ENCODE results near the gene KIAA0513. TPM values are rescaled to one million over a fixed set of nuclear protein-coding genes. Genes with fewer than 3 reads are reported as not detected.

The KIAA0513 gene
- total and polyA plus RNA-seq, 2 donors (not counting 1 experiment from before 2014, with no cell fraction given): 1.1 to 2.1 TPM

- Histone ChIP-seq H3K79me2 (ENCODE audit: control insufficient read depth, insufficient read depth, low read length) (no peaks in the 10 kb centered on the region), H3K9ac (ENCODE audit: low read length) (no peak overlapping the region), H3K36me3 (replicated peaks in 1 of 2; ENCODE audit: control extremely low read depth in 1 of 2, control insufficient read depth in 1 of 2, extremely low read depth in 1 of 2, insufficient read depth in 2 of 2, low read length in 1 of 2) (no peaks in the 10 kb centered on the region), H3K4me3 (ENCODE audit: control extremely low read depth in 1 of 5, extremely low read depth in 1 of 5, insufficient read depth in 1 of 5, low read depth in 2 of 5, low read length in 4 of 5) (no peak overlapping the region), H3K4me2 (replicated peaks; ENCODE audit: low read depth, low read length, poor library complexity, severe bottlenecking) (no peak overlapping the region), H3K4me1 (ENCODE audit: control insufficient read depth in 2 of 2, insufficient read depth in 2 of 2, low read length in 2 of 2) (peaks cover 9 to 17% of the 10 kb centered on the region in 2 donors), H3K27me3 (replicated peaks in 1 of 4; ENCODE audit: control extremely low read depth in 1 of 4, control insufficient read depth in 3 of 4, insufficient read depth in 4 of 4, low read length in 3 of 4) (peaks cover 0 to 21% (median 7%) of the 10 kb centered on the region in 4 experiments), H2AFZ (ENCODE audit: insufficient read depth, low read depth, low read length, poor library complexity, severe bottlenecking) (no peak overlapping the region), H4K20me1 (ENCODE audit: control insufficient read depth, insufficient read depth, low read length, poor library complexity, severe bottlenecking) (no peaks in the 10 kb centered on the region), H3K9me3 (ENCODE audit: control extremely low read depth in 1 of 3, control insufficient read depth in 2 of 3, insufficient read depth in 1 of 3, low read length in 2 of 3) (peaks cover 0 to 7% (median 0%) of the 10 kb centered on the region in 3 donors), H3K27ac (ENCODE audit: low read length in 2 of 2) (no peak overlapping the region)
- intact Hi-C loops (cut with micrococcal nuclease): no loop called here
- H3K27me3 Mint-ChIP-seq: peaks cover 37% of the 10 kb centered on the region
- 88% methylated on average over 11 of the region's 12 CpGs for WGBS (ENCODE audit: insufficient coverage)
- POLR2A ChIA-PET: no interaction called here
- no peak for DNase-seq
- H3K9me3 Mint-ChIP-seq (ENCODE audit: insufficient read depth): no peaks in the 10 kb centered on the region
- no peak overlapping the region for H3K27ac Mint-ChIP-seq
- peaks cover 11% of the 10 kb centered on the region for H3K4me1 Mint-ChIP-seq
- H3K4me3 Mint-ChIP-seq: no peak overlapping the region
- TF ChIP-seq EZH2 (IDR thresholded peaks at IDR 0.05; ENCODE audit: borderline replicate concordance, insufficient read depth, low read depth, low read length, poor library complexity, severe bottlenecking) (no peak), CTCF (IDR thresholded peaks at IDR 0.05) (no peak)
- no peak for ATAC-seq (ENCODE audit: low read depth)
- CTCF ChIA-PET: interaction anchor here (1.3 kb wide), 1 partner anchor 26 kb away, joined by 3 read pairs; no protein-coding TSS in a partner anchor
These were observed 112.9 kb downstream of the KIAA0513 start for GRCh38 chr16:85140455-85141012.

- Histone ChIP-seq H3K4me1 (ENCODE audit: control insufficient read depth in 2 of 2, insufficient read depth in 2 of 2, low read length in 2 of 2) (peaks cover 9% of the 10 kb centered on the region in 2 donors), H3K36me3 (replicated peaks in 1 of 2; ENCODE audit: control extremely low read depth in 1 of 2, control insufficient read depth in 1 of 2, extremely low read depth in 1 of 2, insufficient read depth in 2 of 2, low read length in 1 of 2) (no peaks in the 10 kb centered on the region), H3K27me3 (replicated peaks in 1 of 4; ENCODE audit: control extremely low read depth in 1 of 4, control insufficient read depth in 3 of 4, insufficient read depth in 4 of 4, low read length in 3 of 4) (peaks cover 0 to 20% (median 5%) of the 10 kb centered on the region in 4 experiments), H3K9ac (ENCODE audit: low read length) (no peak overlapping the region), H3K79me2 (ENCODE audit: control insufficient read depth, insufficient read depth, low read length) (no peaks in the 10 kb centered on the region), H3K9me3 (ENCODE audit: control extremely low read depth in 1 of 3, control insufficient read depth in 2 of 3, insufficient read depth in 1 of 3, low read length in 2 of 3) (peaks cover 0 to 6% (median 0%) of the 10 kb centered on the region in 3 donors), H3K4me2 (replicated peaks; ENCODE audit: low read depth, low read length, poor library complexity, severe bottlenecking) (no peak overlapping the region), H2AFZ (ENCODE audit: insufficient read depth, low read depth, low read length, poor library complexity, severe bottlenecking) (no peak overlapping the region), H3K4me3 (ENCODE audit: control extremely low read depth in 1 of 5, extremely low read depth in 1 of 5, insufficient read depth in 1 of 5, low read depth in 2 of 5, low read length in 4 of 5) (no peak overlapping the region), H3K27ac (ENCODE audit: low read length in 2 of 2) (no peak overlapping the region), H4K20me1 (ENCODE audit: control insufficient read depth, insufficient read depth, low read length, poor library complexity, severe bottlenecking) (no peaks in the 10 kb centered on the region)
- Mint-ChIP-seq H3K4me1 (peaks cover 4% of the 10 kb centered on the region), H3K4me3 (no peak overlapping the region), H3K27me3 (peaks cover 37% of the 10 kb centered on the region), H3K9me3 (ENCODE audit: insufficient read depth) (no peaks in the 10 kb centered on the region), H3K27ac (no peak overlapping the region)
- POLR2A ChIA-PET: no interaction called here
- 88% methylated on average over 17 of the region's 17 CpGs for WGBS (ENCODE audit: insufficient coverage)
- ATAC-seq (ENCODE audit: low read depth) (no peak), DNase-seq (no peak)
- intact Hi-C loops (cut with micrococcal nuclease): no loop called here
- CTCF ChIA-PET: no interaction called here
- TF ChIP-seq EZH2 (IDR thresholded peaks at IDR 0.05; ENCODE audit: borderline replicate concordance, insufficient read depth, low read depth, low read length, poor library complexity, severe bottlenecking) (no peak), CTCF (IDR thresholded peaks at IDR 0.05) (no peak)
These were observed 114.0 kb downstream of the KIAA0513 start for GRCh38 chr16:85141491-85142128.
